Measurements from ENCODE around the gene MTFR1L.

MTFR1L gene

GRCh38 chr1:25819491-25820246 lies at the start of gene MTFR1L:
Gene MTFR1L, plus strand, starts transcription at chr1:25819954. Its CDS starts 3,151 bp downstream, at chr1:25823105.
- DNase-seq (ENCODE audit: low read depth): peak; percentile 72
- peak within 1 kb of the TSS; percentile 92 for H3K4me3 ChIP-seq (ENCODE audit: low read depth, low read length)
- TF ChIP-seq, protein P1, sequence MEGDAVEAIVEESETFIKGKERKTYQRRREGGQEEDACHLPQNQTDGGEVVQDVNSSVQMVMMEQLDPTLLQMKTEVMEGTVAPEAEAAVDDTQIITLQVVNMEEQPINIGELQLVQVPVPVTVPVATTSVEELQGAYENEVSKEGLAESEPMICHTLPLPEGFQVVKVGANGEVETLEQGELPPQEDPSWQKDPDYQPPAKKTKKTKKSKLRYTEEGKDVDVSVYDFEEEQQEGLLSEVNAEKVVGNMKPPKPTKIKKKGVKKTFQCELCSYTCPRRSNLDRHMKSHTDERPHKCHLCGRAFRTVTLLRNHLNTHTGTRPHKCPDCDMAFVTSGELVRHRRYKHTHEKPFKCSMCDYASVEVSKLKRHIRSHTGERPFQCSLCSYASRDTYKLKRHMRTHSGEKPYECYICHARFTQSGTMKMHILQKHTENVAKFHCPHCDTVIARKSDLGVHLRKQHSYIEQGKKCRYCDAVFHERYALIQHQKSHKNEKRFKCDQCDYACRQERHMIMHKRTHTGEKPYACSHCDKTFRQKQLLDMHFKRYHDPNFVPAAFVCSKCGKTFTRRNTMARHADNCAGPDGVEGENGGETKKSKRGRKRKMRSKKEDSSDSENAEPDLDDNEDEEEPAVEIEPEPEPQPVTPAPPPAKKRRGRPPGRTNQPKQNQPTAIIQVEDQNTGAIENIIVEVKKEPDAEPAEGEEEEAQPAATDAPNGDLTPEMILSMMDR (conservative IDR thresholded peaks at IDR 0.05; ENCODE audit: low read depth, low read length): no peak

DNA sequence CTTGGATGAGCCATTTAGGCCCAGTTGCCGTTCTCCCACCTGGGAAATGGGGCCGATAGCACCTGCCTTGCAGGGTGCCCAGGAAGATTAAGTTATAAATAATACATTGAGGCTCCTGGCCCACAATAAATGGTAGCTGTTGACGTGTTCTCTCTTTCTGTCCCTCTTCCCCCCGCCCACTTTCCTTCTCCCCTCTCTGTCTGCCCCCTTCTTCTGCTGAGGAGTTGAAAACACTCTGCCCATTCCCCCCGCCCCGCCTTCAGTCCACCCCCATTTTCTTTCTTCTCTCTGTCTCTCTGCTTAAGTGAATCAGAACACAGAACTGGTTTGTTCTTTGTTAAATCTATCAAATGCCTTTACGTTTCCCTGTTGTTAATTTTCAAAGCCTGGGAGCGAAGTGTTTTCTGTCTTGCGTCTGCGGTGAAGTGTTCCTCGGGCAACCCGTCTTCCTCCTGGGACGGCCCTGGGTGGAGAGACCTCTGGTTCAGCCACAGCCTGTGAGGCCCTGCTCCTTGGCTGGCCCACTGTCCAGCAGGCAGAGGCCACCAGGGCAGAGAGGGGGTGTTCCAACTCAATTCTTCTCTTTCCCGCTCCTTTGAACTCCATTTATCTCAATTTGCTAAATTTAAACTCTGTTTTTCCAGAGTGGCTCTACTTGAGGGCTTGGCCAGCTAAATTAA lies 49.1 kb upstream of the MTFR1L start:
- no peak for DNase-seq (ENCODE audit: low read depth)
- H3K4me3 ChIP-seq (ENCODE audit: low read depth, low read length): no peak overlapping the region
- TF ChIP-seq, protein P1 (conservative IDR thresholded peaks at IDR 0.05; ENCODE audit: low read depth, low read length): no peak

DNA sequence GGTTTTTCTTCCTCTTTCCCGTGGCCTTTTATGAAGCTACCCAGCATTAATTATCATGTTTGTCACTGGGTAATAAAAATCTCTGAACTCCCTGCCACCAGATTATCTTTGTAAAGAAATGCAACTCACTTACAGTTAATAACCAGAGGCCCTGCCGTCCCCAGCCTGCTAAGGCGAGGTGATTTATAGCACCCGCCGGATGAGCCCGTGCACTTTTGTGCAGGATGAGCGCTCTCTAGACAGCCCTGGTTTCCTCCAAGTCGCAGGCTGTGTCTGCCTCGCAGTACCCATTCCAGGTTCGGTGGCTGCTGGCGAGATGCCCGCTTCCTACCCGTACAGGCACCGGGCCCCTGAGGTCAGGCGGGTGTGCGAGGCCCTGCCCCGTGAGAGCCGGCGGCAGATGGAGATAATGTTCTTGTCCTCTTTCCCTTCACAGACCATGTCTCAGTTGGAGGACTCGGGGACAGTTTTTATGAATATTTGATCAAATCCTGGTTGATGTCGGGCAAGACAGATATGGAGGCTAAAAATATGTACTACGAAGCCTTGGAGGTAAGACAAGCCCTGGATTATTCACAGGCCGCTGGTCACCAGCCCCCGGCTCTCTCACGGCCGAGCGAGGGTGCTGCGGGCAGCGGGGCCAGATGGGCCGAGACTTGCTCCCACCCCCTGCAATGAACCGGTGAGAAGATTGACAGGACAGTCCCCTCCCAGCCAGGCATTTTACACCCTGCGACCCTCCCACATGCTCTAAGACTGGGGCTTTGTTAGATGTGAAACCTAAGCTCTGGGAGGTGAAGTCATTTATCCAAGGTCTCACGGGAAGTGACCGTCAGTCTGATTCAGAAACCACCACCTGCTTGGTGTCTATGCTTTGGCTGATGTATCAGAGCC lies 48.3 kb upstream of the MTFR1L start:
- no peak for DNase-seq (ENCODE audit: low read depth)
- TF ChIP-seq, protein P1 (conservative IDR thresholded peaks at IDR 0.05; ENCODE audit: low read depth, low read length): no peak
- H3K4me3 ChIP-seq (ENCODE audit: low read depth, low read length): no peak overlapping the region

DNA sequence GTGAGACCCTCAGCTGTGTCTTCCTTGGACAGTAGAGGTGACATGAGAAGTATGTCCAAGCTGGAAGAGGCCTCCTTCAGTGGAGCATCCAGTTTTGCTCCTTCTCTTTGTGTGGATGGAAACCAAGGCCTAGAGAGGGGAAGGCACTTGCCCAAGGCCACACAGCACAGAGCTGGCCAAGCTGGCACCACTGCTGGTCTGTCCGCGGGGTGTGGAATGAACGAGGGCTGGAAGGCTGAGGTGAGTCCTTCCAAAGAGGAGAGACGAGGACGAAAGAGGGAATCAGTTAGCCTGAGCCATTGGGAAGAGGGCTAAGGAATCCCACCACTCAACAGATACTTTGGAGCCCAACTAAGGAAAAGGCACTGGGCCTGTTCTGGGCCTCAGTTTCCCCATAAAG lies 47.6 kb upstream of the MTFR1L start:
- TF ChIP-seq, protein P1 (conservative IDR thresholded peaks at IDR 0.05; ENCODE audit: low read depth, low read length): no peak
- no peak overlapping the region for H3K4me3 ChIP-seq (ENCODE audit: low read depth, low read length)
- no peak for DNase-seq (ENCODE audit: low read depth)

GRCh38 chr1:25772692-25773245 lies 47.0 kb upstream of the MTFR1L start:
- TF ChIP-seq, protein P1 (conservative IDR thresholded peaks at IDR 0.05; ENCODE audit: low read depth, low read length): no peak
- no peak for DNase-seq (ENCODE audit: low read depth)
- no peak overlapping the region for H3K4me3 ChIP-seq (ENCODE audit: low read depth, low read length)

- DNase-seq (ENCODE audit: low read depth): no peak
- TF ChIP-seq, protein P1 (conservative IDR thresholded peaks at IDR 0.05; ENCODE audit: low read depth, low read length): no peak
- H3K4me3 ChIP-seq (ENCODE audit: low read depth, low read length): no peak overlapping the region
These were observed 46.2 kb upstream of the MTFR1L start for GRCh38 chr1:25773441-25774125.

Data from choroid plexus epithelial cell (primary cell).